ENCODE results near the gene MGAT2. TPM values are rescaled to one million over a fixed set of nuclear protein-coding genes. Genes with fewer than 3 reads are reported as not detected.

Gene MGAT2
- total and polyA plus RNA-seq, 2 donors (not counting 3 experiments of a cell fraction or from before 2014, with no cell fraction given) = 36.4 to 72.6 TPM

DNA sequence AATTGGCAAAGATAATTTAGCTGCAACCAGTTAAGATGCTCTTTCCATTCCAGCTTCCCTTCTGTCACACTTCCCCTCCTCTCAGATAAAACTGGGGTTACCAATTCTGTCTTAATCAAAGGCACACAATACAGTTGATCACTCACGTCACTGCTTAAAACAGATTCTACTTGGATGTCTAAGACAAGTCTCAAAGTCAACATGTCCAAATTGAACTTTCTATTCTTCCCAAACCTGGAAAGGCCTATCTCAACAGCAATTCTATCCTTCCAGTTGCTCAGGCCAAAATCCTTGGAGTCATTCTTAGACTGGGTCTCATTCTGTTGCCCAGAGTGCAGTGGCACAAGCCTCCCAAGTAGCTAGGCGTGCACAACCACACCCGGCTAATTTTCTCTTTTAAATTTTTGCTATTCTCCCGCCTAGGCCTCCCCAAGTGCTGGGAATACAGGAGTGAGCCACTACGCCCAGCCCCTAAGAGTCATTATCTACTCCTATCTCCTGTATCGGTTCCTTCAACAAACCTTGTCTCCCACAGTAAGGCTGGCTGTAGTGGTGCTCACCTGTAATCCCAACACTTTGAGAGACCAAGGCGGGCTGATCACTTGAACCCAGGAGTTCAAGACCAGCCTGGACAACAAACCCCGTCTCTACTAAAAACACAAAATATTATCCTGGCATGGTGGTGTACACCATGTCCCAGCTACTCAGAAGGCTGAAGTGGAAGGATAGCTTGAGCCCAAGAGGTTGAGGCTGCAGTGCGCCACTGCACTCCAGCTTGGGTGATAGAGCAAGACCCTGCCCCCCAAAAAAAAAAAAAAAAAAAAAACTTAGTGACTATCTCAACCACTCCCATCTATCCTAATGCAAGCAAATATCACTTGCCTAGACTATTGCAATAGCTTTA lies 39.1 kb upstream of the MGAT2 start:
- H3K79me2 ChIP-seq (ENCODE audit: control insufficient read depth, insufficient read depth, low read length) = peaks cover 61% of the 10 kb centered on the region
- CTCF ChIA-PET = interaction anchor here (1.3 kb wide), 1 partner anchor 120 kb away, joined by 4 read pairs; no protein-coding TSS in a partner anchor
- dilution Hi-C loops (cut with MboI; ENCODE audit: extremely low pct_ligation_motif_present, low sequenced_read_pairs) = no loop called here
- no peak overlapping the region for H3K27ac ChIP-seq (ENCODE audit: insufficient read depth, low read depth, low read length)
- H3K27me3 ChIP-seq (ENCODE audit: control insufficient read depth in 2 of 2, insufficient read depth in 2 of 2, low read length in 2 of 2) = no peaks in the 10 kb centered on the region
- H3K9me3 ChIP-seq (replicated peaks; ENCODE audit: control insufficient read depth, insufficient read depth, low read length) = no peaks in the 10 kb centered on the region
- no peak overlapping the region for H3K9ac ChIP-seq (replicated peaks; ENCODE audit: extremely low read depth, insufficient read depth, low read length)
- no peak overlapping the region for H3K4me2 ChIP-seq (ENCODE audit: insufficient read depth, low read length)
- DNase-seq (ENCODE audit: low read depth, low spot score) (no peak), FAIRE-seq (no peak)
- no TSS peak for BruUV-seq (replicated peaks)
- peaks cover 10% of the 10 kb centered on the region for H3K4me1 ChIP-seq (ENCODE audit: control insufficient read depth, extremely low read depth, insufficient read depth, low read length)
- no peak for TF ChIP-seq EZH2 (IDR thresholded peaks at IDR 0.05; ENCODE audit: borderline replicate concordance, low read depth, low read length, severe bottlenecking)
- no peak for TF ChIP-seq MYC (IDR thresholded peaks at IDR 0.05; ENCODE audit: low read depth, low read length)
- TF ChIP-seq, protein P1, sequence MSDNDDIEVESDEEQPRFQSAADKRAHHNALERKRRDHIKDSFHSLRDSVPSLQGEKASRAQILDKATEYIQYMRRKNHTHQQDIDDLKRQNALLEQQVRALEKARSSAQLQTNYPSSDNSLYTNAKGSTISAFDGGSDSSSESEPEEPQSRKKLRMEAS (IDR thresholded peaks at IDR 0.05; ENCODE audit: insufficient read depth, insufficient read length) = no peak
- TF ChIP-seq POLR2A (IDR thresholded peaks at IDR 0.05; ENCODE audit: low read depth, low read length) = no peak
- TF ChIP-seq POLR2AphosphoS5 (IDR thresholded peaks at IDR 0.05; ENCODE audit: insufficient read depth, low read depth, low read length) = peak; percentile 28
- no peak overlapping the region for H3K4me3 ChIP-seq (replicated peaks in 1 of 3; ENCODE audit: insufficient read depth in 1 of 3, low read depth in 1 of 3, low read length in 3 of 3)
- intact Hi-C loops (cut with micrococcal nuclease) = no loop called here
- H3K36me3 ChIP-seq (ENCODE audit: control insufficient read depth in 2 of 2, extremely low read depth in 1 of 2, insufficient read depth in 2 of 2, low read length in 2 of 2) = peaks cover 8 to 12% of the 10 kb centered on the region in 2 experiments
- H4K20me1 ChIP-seq (replicated peaks; ENCODE audit: control insufficient read depth, extremely low read depth, insufficient read depth, low read length) = peaks cover 5% of the 10 kb centered on the region
- POLR2A ChIA-PET = interaction anchor here (0.7 kb wide), 2 partner anchors 30 to 119 kb away, joined by 3 to 6 read pairs; no protein-coding TSS in a partner anchor
- H2AFZ ChIP-seq (ENCODE audit: low read depth, low read length) = no peak overlapping the region
- H3K9me1 ChIP-seq (replicated peaks; ENCODE audit: control insufficient read depth, extremely low read depth, insufficient read depth, low read length) = no peaks in the 10 kb centered on the region
